ENCODE data around the gene CRABP2. TPM values are rescaled to one million over a fixed set of nuclear protein-coding genes. Genes with fewer than 3 reads are reported as not detected.

Gene CRABP2
- total and polyA plus RNA-seq, 2 of the 13 experiments (the other 11 are each of a cell fraction or from before 2014, with no cell fraction given), result 0.40 to 0.60 TPM

GRCh38 chr1:156727926-156728598 is 22.7 kb upstream of the CRABP2 start, which contains the start of gene METTL25B (continued):
- TF ChIP-seq, protein P1, sequence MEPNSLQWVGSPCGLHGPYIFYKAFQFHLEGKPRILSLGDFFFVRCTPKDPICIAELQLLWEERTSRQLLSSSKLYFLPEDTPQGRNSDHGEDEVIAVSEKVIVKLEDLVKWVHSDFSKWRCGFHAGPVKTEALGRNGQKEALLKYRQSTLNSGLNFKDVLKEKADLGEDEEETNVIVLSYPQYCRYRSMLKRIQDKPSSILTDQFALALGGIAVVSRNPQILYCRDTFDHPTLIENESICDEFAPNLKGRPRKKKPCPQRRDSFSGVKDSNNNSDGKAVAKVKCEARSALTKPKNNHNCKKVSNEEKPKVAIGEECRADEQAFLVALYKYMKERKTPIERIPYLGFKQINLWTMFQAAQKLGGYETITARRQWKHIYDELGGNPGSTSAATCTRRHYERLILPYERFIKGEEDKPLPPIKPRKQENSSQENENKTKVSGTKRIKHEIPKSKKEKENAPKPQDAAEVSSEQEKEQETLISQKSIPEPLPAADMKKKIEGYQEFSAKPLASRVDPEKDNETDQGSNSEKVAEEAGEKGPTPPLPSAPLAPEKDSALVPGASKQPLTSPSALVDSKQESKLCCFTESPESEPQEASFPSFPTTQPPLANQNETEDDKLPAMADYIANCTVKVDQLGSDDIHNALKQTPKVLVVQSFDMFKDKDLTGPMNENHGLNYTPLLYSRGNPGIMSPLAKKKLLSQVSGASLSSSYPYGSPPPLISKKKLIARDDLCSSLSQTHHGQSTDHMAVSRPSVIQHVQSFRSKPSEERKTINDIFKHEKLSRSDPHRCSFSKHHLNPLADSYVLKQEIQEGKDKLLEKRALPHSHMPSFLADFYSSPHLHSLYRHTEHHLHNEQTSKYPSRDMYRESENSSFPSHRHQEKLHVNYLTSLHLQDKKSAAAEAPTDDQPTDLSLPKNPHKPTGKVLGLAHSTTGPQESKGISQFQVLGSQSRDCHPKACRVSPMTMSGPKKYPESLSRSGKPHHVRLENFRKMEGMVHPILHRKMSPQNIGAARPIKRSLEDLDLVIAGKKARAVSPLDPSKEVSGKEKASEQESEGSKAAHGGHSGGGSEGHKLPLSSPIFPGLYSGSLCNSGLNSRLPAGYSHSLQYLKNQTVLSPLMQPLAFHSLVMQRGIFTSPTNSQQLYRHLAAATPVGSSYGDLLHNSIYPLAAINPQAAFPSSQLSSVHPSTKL (CRISPR knock-in tag; IDR thresholded peaks at IDR 0.05), result peak; percentile 5; the same call in 1 of the 2 replicates
- TF ChIP-seq SATB2 (CRISPR knock-in tag; IDR thresholded peaks at IDR 0.05) (no peak), ZNF746 (CRISPR knock-in tag; IDR thresholded peaks at IDR 0.05) (0 out of 2 replicates have a peak, but pooled peaks have one; percentile 45), ONECUT2 (CRISPR knock-in tag; IDR thresholded peaks at IDR 0.05) (peak; percentile 77), TARDBP (CRISPR knock-in tag; IDR thresholded peaks at IDR 0.05) (peak; percentile 63; the same call in 1 of the 2 replicates), ASH2L (IDR thresholded peaks at IDR 0.05; ENCODE audit: insufficient read length, low read depth, low read length) (peak; percentile 58), YY1 (IDR thresholded peaks at IDR 0.05; ENCODE audit: insufficient read depth, insufficient replicate concordance, low read depth, low read length) (peak; percentile 27), ELF1 (CRISPR knock-in tag; IDR thresholded peaks at IDR 0.05) (peak; percentile 86; the same call in 1 of the 2 replicates), ZBTB20 (CRISPR knock-in tag; IDR thresholded peaks at IDR 0.05; ENCODE audit: borderline replicate concordance, low read depth) (0 out of 2 replicates have a peak, but pooled peaks have one; percentile 16), ATM (IDR thresholded peaks at IDR 0.05; ENCODE audit: borderline replicate concordance) (no peak), ZSCAN29 (CRISPR knock-in tag; conservative IDR thresholded peaks at IDR 0.05) (0 out of 2 replicates have a peak, but pooled peaks have one; percentile 32), ZNF281 (CRISPR knock-in tag; IDR thresholded peaks at IDR 0.05; ENCODE audit: borderline replicate concordance) (0 out of 2 replicates have a peak, but pooled peaks have one; percentile 4), TFDP2 (CRISPR knock-in tag; IDR thresholded peaks at IDR 0.05) (peak; percentile 82)
- TF ChIP-seq, protein P2, sequence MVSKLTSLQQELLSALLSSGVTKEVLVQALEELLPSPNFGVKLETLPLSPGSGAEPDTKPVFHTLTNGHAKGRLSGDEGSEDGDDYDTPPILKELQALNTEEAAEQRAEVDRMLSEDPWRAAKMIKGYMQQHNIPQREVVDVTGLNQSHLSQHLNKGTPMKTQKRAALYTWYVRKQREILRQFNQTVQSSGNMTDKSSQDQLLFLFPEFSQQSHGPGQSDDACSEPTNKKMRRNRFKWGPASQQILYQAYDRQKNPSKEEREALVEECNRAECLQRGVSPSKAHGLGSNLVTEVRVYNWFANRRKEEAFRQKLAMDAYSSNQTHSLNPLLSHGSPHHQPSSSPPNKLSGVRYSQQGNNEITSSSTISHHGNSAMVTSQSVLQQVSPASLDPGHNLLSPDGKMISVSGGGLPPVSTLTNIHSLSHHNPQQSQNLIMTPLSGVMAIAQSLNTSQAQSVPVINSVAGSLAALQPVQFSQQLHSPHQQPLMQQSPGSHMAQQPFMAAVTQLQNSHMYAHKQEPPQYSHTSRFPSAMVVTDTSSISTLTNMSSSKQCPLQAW (CRISPR knock-in tag; IDR thresholded peaks at IDR 0.05), result 0 out of 2 replicates have a peak, but pooled peaks have one; percentile 6
- TF ChIP-seq, protein P3, sequence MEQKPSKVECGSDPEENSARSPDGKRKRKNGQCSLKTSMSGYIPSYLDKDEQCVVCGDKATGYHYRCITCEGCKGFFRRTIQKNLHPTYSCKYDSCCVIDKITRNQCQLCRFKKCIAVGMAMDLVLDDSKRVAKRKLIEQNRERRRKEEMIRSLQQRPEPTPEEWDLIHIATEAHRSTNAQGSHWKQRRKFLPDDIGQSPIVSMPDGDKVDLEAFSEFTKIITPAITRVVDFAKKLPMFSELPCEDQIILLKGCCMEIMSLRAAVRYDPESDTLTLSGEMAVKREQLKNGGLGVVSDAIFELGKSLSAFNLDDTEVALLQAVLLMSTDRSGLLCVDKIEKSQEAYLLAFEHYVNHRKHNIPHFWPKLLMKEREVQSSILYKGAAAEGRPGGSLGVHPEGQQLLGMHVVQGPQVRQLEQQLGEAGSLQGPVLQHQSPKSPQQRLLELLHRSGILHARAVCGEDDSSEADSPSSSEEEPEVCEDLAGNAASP (CRISPR knock-in tag; IDR thresholded peaks at IDR 0.05; ENCODE audit: borderline replicate concordance), result 0 out of 2 replicates have a peak, but pooled peaks have one; percentile 7
